IPS-18c (cell line): Measurements from ENCODE around the gene OIP5.

Source experiments
- H3K4me3 ChIP-seq: 2 replicates; pipeline ENCODE4 v1.7.0; 2013; ENCODE audit warnings: low read depth, mild to moderate bottlenecking, low read length, moderate library complexity; ENCODE audit not compliant: insufficient read depth
- H3K9me3 ChIP-seq: one replicate; pipeline ENCODE4 v1.6.1; 2013; ENCODE audit warnings: mild to moderate bottlenecking, low read length, moderate library complexity; ENCODE audit not compliant: control insufficient read depth, insufficient read depth

The OIP5 gene

GRCh38 chr15:41332194-41333025 lies at the start of gene OIP5, which contains the start of gene NUSAP1:
Gene OIP5 (minus strand): TSS chr15:41332591. CDS start chr15:41332561, 30 bp downstream.
Gene NUSAP1 (plus strand): TSS chr15:41332881. CDS start chr15:41332958, 77 bp downstream.
- H3K9me3 ChIP-seq = no peaks in the 10 kb centered on the region
- peak within 1 kb of the TSS; percentile 90 for H3K4me3 ChIP-seq

- Histone ChIP-seq H3K4me3 (no peak overlapping the region), H3K9me3 (peaks cover 3% of the 10 kb centered on the region)
Observed at GRCh38 chr15:41377978-41378377, 45.6 kb upstream of the OIP5 start.

- H3K9me3 ChIP-seq = no peaks in the 10 kb centered on the region
- H3K4me3 ChIP-seq = no peak overlapping the region
Observed at GRCh38 chr15:41367418-41367817, 35.0 kb upstream of the OIP5 start.

GRCh38 chr15:41354371-41354770 lies 22.0 kb upstream of the OIP5 start:
- no peak overlapping the region for H3K4me3 ChIP-seq
- no peaks in the 10 kb centered on the region for H3K9me3 ChIP-seq

GRCh38 chr15:41350057-41350717 lies 17.8 kb upstream of the OIP5 start:
- Histone ChIP-seq H3K9me3 (no peaks in the 10 kb centered on the region), H3K4me3 (no peak overlapping the region)

- Histone ChIP-seq H3K9me3 (no peaks in the 10 kb centered on the region), H3K4me3 (no peak overlapping the region)
Observed at GRCh38 chr15:41347236-41347635, 14.8 kb upstream of the OIP5 start.

- Histone ChIP-seq H3K4me3 (no peak overlapping the region), H3K9me3 (no peaks in the 10 kb centered on the region)
Observed at GRCh38 chr15:41341519-41341918, 9.1 kb upstream of the OIP5 start.

- H3K9me3 ChIP-seq = no peaks in the 10 kb centered on the region
- no peak overlapping the region for H3K4me3 ChIP-seq
Observed at GRCh38 chr15:41340189-41340695, 7.9 kb upstream of the OIP5 start.

- no peaks in the 10 kb centered on the region for H3K9me3 ChIP-seq
- H3K4me3 ChIP-seq = no peak overlapping the region
Observed at GRCh38 chr15:41337631-41338522, 5.5 kb upstream of the OIP5 start.

- no peak overlapping the region for H3K4me3 ChIP-seq
- H3K9me3 ChIP-seq = no peaks in the 10 kb centered on the region
Observed at GRCh38 chr15:41337047-41337446, 4.7 kb upstream of the OIP5 start.

GRCh38 chr15:41336549-41336948 lies 4.2 kb upstream of the OIP5 start:
- no peak overlapping the region for H3K4me3 ChIP-seq
- no peaks in the 10 kb centered on the region for H3K9me3 ChIP-seq

- no peak overlapping the region; the same call in 1 of the 2 replicates for H3K4me3 ChIP-seq
- H3K9me3 ChIP-seq = no peaks in the 10 kb centered on the region
Observed at GRCh38 chr15:41334293-41335120, 2.1 kb upstream of the OIP5 start.

GRCh38 chr15:41333026-41333562 lies 703 bp upstream of the OIP5 start:
- peak overlapping the region; percentile 75 for H3K4me3 ChIP-seq
- H3K9me3 ChIP-seq = no peaks in the 10 kb centered on the region

GRCh38 chr15:41331833-41332193 lies 578 bp downstream of the OIP5 start:
- H3K9me3 ChIP-seq = no peaks in the 10 kb centered on the region
- peak overlapping the region; percentile 90 for H3K4me3 ChIP-seq

GRCh38 chr15:41331281-41331680 lies 1.1 kb downstream of the OIP5 start:
- peak overlapping the region; percentile 90; the same call in 1 of the 2 replicates for H3K4me3 ChIP-seq
- H3K9me3 ChIP-seq = no peaks in the 10 kb centered on the region

GRCh38 chr15:41323611-41324010 lies 8.8 kb downstream of the OIP5 start:
- H3K4me3 ChIP-seq = no peak overlapping the region
- no peaks in the 10 kb centered on the region for H3K9me3 ChIP-seq
